T-helper 1 cell treated with Interleukin-12 subunit alpha and Interleukin-12 subunit beta and Interleukin-4 antibody, amounts not matched to agents 30 μg/mL and 1 μg/mL, for 36 hours (primary cell): ENCODE data around the gene HOXB4.

Experiments
- H3K27ac Mint-ChIP-seq: one replicate; pipeline ENCODE4 v1.8.0; 2021; ENCODE audit warnings: mild to moderate bottlenecking, mixed read lengths
- H3K27me3 Mint-ChIP-seq: one replicate; pipeline ENCODE4 v1.8.0; 2021; ENCODE audit warnings: low read depth, mixed read lengths
- H3K36me3 Mint-ChIP-seq: one replicate; pipeline ENCODE4 v1.8.0; 2021; ENCODE audit warnings: low read depth, mixed read lengths
- H3K4me1 Mint-ChIP-seq: one replicate; pipeline ENCODE4 v1.8.0; 2021; ENCODE audit warnings: low read depth, mixed read lengths
- H3K4me3 Mint-ChIP-seq: one replicate; pipeline ENCODE4 v1.8.0; 2021; ENCODE audit warnings: mild to moderate bottlenecking, moderate library complexity, mixed read lengths
- H3K9me3 Mint-ChIP-seq: one replicate; pipeline ENCODE4 v1.8.0; 2021; ENCODE audit warnings: mixed read lengths

HOXB4 gene

GRCh38 chr17:48600244-48601098 lies 22.3 kb upstream of the HOXB4 start:
- Mint-ChIP-seq H3K27ac (no peak overlapping the region), H3K4me3 (no peak overlapping the region), H3K9me3 (no peaks in the 10 kb centered on the region), H3K36me3 (no peaks in the 10 kb centered on the region), H3K4me1 (peaks cover 31% of the 10 kb centered on the region), H3K27me3 (peaks cover 97% of the 10 kb centered on the region)

DNA sequence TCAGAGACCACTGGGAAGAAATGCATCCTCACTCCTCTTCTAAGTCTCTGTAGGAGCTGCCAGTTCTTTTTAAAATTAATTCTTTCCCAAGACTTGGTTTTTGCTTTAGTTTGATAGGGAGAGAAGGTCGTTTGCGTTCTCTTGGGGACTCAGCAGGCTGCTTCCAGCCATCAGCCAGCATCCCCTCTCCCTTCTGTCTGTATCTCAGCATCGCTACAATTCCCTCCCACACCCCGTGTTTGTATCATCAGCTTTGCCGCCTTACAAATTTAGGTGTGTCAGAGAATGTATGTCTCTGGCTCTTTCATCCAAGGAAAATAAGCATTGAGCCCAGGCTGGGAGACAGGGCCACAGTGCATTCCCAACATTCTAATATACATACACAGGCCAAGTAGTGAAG lies 21.2 kb upstream of the HOXB4 start:
- no peaks in the 10 kb centered on the region for H3K36me3 Mint-ChIP-seq
- no peaks in the 10 kb centered on the region for H3K9me3 Mint-ChIP-seq
- peaks cover 97% of the 10 kb centered on the region for H3K27me3 Mint-ChIP-seq
- no peak overlapping the region for H3K27ac Mint-ChIP-seq
- no peak overlapping the region for H3K4me3 Mint-ChIP-seq
- peaks cover 30% of the 10 kb centered on the region for H3K4me1 Mint-ChIP-seq

DNA sequence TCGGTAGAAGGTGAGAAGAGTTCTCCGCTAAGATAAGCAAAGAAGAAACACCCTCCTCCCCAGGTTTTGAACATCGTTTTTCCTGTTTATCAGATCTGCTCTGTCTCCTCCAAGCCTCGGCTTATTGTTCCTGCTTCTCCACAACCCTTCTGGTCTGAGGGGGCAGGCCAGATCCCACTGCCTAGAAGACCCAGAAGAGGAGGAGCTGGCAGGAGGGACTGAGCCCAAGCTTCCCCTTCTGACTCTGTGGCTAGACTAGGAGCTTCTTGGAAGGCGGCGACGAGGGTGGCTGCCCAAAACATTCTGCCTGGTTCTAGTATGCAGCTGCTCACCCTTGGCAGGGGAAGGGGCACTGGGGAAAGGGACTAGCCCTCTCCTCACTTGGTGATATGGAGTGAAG lies 20.6 kb upstream of the HOXB4 start:
- Mint-ChIP-seq H3K36me3 (no peaks in the 10 kb centered on the region), H3K27ac (peak overlapping the region; percentile 26), H3K27me3 (peaks cover 96% of the 10 kb centered on the region), H3K4me1 (peaks cover 35% of the 10 kb centered on the region), H3K9me3 (no peaks in the 10 kb centered on the region), H3K4me3 (peak overlapping the region; percentile 39)

DNA sequence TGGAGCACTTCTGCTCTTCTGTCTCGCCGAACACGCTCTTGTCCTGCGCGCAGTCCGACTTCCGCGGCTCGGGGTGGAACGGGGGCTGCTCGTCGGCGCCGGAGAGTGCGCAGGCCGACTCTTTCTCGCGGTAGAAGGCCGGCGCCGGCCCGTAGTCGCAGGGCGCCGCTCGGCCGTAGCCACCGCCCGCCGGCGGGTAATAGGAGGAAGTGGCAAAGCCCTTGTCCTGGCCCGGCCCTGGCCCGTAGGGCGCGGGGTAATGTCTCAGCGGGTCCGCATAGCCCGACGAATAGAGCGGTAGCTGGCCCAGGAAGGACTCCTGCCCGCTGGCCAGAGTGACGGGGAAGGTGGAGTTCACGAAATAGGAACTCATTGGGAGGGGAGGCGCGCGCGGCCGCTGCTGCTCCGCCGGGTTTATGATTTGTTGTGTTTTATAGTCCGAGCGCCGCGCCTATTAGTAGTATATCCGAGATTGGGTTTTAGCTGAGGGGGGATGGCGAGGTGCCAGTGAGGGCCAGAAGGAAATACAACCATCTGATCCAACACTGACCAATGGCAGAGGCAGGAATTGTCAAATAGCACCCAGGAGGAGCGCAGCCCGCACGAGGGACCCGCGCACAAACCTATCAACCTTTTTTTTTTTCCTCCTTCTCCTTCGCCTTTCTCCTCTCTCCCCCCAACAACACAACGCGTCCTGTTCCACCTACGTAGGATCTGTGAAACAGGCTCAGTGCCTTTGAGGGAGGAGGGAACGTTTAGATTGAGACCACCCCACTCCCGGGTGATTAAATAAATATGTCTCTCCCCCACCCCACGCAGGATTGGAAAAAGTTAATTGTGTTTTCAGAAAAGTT lies 19.9 kb upstream of the HOXB4 start:
- Mint-ChIP-seq H3K27me3 (peaks cover 96% of the 10 kb centered on the region), H3K9me3 (no peaks in the 10 kb centered on the region), H3K27ac (peak overlapping the region; percentile 26), H3K4me3 (peak overlapping the region; percentile 79), H3K36me3 (no peaks in the 10 kb centered on the region), H3K4me1 (peaks cover 41% of the 10 kb centered on the region)

DNA sequence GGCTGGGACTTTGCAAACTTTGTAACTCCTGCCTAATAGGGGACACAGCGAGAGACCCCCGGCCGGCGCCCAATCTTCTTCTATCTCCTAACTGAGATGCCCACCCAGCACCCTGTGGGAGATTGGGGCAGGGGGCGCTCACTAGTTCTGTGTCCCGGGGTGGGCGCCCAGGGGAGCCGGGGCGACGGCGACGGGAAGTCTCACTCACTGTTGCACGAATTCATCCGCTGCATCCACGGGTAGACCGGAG lies 19.3 kb upstream of the HOXB4 start:
- Mint-ChIP-seq H3K9me3 (no peaks in the 10 kb centered on the region), H3K27me3 (peaks cover 96% of the 10 kb centered on the region), H3K4me3 (peak overlapping the region; percentile 79), H3K36me3 (no peaks in the 10 kb centered on the region), H3K4me1 (peaks cover 45% of the 10 kb centered on the region), H3K27ac (no peak overlapping the region)

DNA sequence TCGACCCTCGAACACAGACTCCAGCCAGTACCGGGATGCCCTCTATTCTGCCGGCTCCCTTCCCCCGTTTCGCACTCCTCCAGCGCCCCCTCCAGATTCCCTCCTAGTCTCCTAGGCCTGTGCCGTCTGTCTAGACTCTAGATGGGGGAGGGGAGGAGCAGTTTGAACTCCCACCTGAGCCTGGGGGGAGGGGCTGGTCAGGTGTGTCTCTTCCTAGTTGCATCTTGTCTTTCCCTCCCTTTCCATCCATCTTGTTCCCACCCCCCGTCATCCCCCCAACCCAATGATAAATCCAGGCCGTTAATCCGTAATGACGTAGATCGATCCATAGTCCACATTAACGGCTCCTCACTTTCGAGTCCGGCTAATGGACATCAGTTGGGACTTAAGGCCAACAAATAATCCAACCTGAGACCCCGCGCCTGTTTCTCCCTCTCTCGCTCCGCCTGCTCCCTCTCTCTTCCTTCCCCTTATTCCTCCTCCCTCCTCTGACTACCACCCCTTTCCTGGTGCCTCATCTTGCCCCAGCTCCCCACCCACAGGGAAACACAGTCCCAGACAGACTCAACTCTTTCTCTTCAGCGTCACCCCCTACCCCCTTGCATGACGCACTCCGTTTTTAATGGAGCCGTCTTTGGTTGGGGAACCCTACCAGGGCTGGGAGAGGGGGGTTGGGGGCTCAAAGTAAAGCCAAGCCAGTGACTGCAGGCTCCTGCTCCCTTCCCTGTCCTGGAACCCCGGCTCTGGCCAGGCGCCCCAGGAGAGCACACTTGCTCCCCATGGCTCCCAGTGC lies 18.8 kb upstream of the HOXB4 start:
- Mint-ChIP-seq H3K27me3 (peaks cover 94% of the 10 kb centered on the region), H3K9me3 (no peaks in the 10 kb centered on the region), H3K4me3 (peak overlapping the region; percentile 79), H3K4me1 (peaks cover 44% of the 10 kb centered on the region), H3K27ac (no peak overlapping the region), H3K36me3 (no peaks in the 10 kb centered on the region)

- H3K27ac Mint-ChIP-seq = no peak overlapping the region
- peaks cover 94% of the 10 kb centered on the region for H3K27me3 Mint-ChIP-seq
- no peaks in the 10 kb centered on the region for H3K9me3 Mint-ChIP-seq
- H3K4me3 Mint-ChIP-seq = peak overlapping the region; percentile 79
- peaks cover 40% of the 10 kb centered on the region for H3K4me1 Mint-ChIP-seq
- H3K36me3 Mint-ChIP-seq = no peaks in the 10 kb centered on the region
Observed at GRCh38 chr17:48596000-48596734, 18.0 kb upstream of the HOXB4 start.

GRCh38 chr17:48595278-48595999 lies 17.3 kb upstream of the HOXB4 start:
- H3K4me3 Mint-ChIP-seq = peak overlapping the region; percentile 40
- H3K36me3 Mint-ChIP-seq = peaks cover 1% of the 10 kb centered on the region

GRCh38 chr17:48594538-48595277 lies 16.6 kb upstream of the HOXB4 start:
- Mint-ChIP-seq H3K27ac (no peak overlapping the region), H3K9me3 (no peaks in the 10 kb centered on the region), H3K4me1 (peaks cover 45% of the 10 kb centered on the region), H3K4me3 (peak overlapping the region; percentile 40), H3K36me3 (peaks cover 3% of the 10 kb centered on the region), H3K27me3 (peaks cover 92% of the 10 kb centered on the region)

More at GRCh38 chr17:48595278-48595999, 17.3 kb upstream of the HOXB4 start:
- Mint-ChIP-seq H3K27me3 (peaks cover 92% of the 10 kb centered on the region), H3K4me1 (peaks cover 40% of the 10 kb centered on the region), H3K9me3 (no peaks in the 10 kb centered on the region), H3K27ac (no peak overlapping the region)

DNA sequence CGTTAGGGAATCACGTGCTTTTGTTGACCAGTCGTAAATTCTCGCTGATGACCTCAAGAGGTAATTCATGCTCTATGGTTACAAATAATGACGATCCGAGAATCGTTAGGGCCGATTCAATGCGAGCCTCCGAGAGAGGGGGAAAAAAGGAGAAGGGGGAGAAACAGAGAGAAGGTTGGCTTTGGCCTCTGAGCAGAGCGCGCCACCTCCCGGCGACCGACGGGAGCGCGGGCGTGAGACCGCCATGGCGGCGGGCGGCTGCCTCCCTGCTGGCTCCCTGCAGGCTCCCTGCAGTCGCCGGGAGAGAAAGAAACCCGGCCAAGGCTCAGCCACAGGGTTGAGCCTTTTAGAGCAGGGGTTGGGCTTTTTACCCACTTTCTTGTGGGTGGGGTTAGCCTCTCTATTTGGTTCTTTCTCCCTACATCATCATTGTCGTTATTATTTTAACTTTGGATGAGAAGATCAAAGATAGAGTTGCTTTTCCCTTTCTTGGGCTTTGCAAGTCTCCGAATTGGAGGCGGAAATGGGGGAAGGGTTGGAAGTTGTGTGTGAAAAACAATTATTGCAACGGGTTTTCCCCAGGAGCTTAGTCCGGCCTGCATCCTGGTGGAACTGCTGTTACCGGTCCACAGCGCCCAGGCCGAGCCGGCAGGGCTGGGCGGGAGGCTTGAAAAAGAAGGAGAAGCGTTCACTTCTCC lies 15.8 kb upstream of the HOXB4 start:
- peak overlapping the region; percentile 81 for H3K4me3 Mint-ChIP-seq
- peaks cover 48% of the 10 kb centered on the region for H3K4me1 Mint-ChIP-seq
- no peaks in the 10 kb centered on the region for H3K9me3 Mint-ChIP-seq
- peaks cover 3% of the 10 kb centered on the region for H3K36me3 Mint-ChIP-seq
- peaks cover 92% of the 10 kb centered on the region for H3K27me3 Mint-ChIP-seq
- no peak overlapping the region for H3K27ac Mint-ChIP-seq

- Mint-ChIP-seq H3K4me3 (peak within 1 kb of the TSS; percentile 81), H3K9me3 (no peaks in the 10 kb centered on the region), H3K27ac (peak within 1 kb of the TSS; percentile 13), H3K36me3 (peaks cover 6% of the 10 kb centered on the region), H3K4me1 (peaks cover 49% of the 10 kb centered on the region), H3K27me3 (peaks cover 92% of the 10 kb centered on the region)
Observed at GRCh38 chr17:48593126-48593829, 15.1 kb upstream of the HOXB4 start, which contains the start of gene HOXB5. HOXB5 (minus strand) TSS chr17:48593779; CDS start chr17:48593682, 97 bp downstream.

DNA sequence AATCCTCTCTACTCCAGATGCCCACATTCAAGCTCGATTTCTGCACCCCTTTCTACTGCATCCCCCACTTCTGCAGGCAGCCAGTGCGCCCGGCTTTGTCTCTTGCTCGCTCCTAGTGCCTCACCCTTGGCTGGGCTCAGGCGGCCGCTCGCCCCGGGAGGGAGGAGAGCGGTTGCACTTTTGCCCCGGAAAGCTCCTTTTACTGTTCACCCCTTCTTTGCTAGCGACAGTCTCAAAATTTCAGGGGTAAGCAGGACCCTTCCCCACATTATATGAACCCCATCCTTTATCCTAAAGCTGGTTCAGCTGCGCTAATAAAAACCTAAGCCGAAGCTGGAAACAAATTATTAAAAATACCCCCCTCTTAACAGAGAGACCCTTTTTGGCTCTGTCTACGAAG lies 14.4 kb upstream of the HOXB4 start:
- peaks cover 6% of the 10 kb centered on the region for H3K36me3 Mint-ChIP-seq
- H3K27me3 Mint-ChIP-seq = peaks cover 89% of the 10 kb centered on the region
- peak overlapping the region; percentile 81 for H3K4me3 Mint-ChIP-seq
- peaks cover 45% of the 10 kb centered on the region for H3K4me1 Mint-ChIP-seq
- H3K9me3 Mint-ChIP-seq = no peaks in the 10 kb centered on the region
- peak overlapping the region; percentile 2 for H3K27ac Mint-ChIP-seq
